ENCODE measurements around the gene TRPM3. TPM values are rescaled to one million over a fixed set of nuclear protein-coding genes. Genes with fewer than 3 reads are reported as not detected.
"Not testable (repeated sequence)": the region's sequence is repeated elsewhere in the genome, so short reads cannot be mapped to it uniquely, and the experiment has no call there.

TRPM3 gene
- total RNA-seq, 1 experiment from 2014 or later: not detected

DNA sequence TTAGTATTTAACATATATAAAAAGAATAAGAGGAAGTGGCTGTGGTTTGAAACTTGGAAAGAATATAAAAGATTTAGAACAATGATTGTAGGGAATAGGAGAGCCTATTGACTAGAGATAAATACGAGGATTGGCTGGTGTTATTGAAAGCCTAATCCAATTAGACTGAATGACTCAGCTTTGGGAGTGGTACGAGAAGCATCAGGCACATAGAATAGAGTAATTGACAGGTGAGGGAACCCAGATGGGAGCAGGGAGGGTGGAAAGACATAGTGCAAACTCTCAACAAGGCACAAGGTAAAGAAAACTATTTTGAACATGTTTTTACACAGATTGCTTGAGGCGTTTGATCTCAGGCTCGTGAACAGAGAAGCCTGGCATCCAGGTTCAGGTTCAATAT is 368.1 kb downstream of the TRPM3 start:
- DNase-seq (ENCODE audit: low read depth): no peak

DNA sequence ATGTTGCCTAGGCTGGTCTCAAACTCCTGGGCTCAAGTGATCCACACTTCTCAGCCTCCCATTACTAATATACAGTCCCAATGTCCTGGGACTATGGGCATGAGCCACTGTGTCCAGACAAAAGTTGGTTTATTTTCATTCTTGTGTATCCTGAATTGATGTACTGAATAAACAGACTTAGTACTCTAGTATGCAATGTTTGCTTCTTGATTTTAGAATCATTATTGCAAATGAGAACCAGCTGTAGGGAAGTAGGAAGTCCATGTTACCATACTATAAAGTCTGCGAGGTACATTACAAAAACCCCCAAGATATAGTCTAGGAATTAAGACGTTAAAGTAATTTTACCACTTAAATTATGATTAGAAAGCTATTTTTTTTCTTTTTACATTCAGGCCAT is 372.4 kb downstream of the TRPM3 start:
- no peak for DNase-seq (ENCODE audit: low read depth)

DNA sequence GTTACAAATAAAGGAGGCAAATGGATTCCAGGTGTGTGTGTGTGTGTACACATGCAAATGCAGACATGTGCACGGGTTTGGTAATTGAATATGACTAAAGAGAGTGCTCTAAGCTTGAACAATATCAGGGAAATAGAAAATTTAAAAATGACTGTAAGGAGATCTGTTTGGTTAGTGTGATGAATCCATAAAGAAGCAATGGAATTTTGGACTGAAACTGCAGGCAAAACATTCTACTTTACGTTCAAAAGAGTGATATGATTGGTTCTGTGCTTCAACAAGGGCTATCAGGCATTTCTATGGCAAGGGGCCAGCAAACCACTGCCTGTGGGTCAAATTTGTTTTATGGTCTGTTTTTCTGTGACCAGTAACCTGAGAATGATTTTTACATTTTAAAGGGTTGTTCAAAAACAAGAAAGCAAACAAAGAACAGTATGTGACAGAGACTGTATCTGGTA is 374.1 kb downstream of the TRPM3 start:
- no peak for DNase-seq (ENCODE audit: low read depth)

DNA sequence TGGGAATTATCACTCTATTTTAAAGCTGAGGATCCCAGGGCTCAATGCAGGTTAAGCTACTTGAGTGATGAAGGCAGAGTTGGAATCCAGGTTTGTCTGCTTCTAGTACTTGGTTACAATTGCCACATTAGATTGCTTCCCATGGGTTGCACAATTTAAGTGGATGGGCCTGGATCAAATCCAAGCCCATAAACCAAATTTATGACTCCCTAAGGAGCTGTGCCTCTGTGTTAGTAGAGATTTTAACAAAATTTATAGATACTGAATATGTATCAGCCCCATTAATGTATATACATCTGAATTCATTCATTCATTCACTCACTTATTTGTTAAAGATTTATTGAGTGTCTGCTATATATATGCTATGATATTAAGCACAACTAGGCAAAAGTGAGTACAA is 374.7 kb downstream of the TRPM3 start:
- no peak for DNase-seq (ENCODE audit: low read depth)

DNA sequence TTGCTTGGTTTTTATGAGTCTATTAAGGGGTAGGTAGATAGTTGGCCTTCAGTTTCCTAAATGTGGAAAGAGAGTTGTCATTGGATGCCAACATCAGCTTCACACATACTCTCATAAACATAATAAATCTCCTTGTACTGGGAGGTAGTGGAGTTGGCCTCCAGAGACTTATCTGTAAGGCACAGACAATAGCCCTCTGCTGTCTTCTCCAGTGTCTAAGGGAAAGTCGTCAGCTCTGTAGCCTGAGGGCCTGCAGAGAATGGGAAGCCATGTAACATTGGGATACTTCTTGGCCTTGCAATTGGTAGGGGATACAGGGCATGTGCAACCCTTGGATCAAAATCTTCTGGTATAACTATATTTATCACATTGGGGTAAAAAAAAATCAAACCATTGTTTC is 375.1 kb downstream of the TRPM3 start:
- no peak for DNase-seq (ENCODE audit: low read depth)

DNA sequence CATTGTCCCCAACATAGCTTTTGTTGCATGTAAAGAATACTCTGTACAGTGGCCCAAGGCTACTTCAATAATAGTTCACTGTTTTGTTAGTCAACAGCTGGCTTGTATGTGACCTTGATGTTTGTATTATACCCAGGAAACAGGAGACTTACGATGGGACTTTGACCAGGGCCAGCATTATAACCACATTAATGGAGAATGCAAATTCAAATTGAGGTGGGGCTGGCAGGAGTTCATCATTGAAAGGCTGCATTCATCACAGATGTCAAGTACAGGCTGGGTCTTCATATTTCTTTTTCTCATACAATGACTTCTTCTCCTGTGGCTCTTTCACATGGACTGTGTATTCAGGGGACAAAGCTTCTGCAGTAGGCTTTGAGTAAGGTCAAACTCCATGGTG is 396.6 kb downstream of the TRPM3 start:
- not testable (repeated sequence) for DNase-seq (ENCODE audit: low read depth)

DNA sequence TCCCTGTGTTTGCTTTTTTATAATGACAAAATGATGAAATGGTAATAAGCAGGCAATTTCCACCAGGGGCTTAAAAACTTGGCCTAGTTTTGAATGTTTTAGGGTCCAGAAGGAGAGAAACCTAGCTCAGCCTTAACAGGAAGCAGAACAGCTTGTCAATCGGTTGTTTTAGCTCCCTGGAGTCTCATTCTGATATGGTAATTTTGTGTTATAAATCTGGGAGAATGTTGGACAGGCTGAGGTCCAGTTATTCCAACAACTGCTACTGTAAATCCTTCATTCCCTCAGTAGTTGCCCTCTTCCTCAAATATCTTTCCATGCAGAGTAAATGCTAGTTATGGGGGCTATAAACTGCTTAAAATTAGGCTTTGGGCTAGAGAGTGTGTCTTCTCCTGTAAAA is 397.4 kb downstream of the TRPM3 start:
- not testable (repeated sequence) for DNase-seq (ENCODE audit: low read depth)

DNA sequence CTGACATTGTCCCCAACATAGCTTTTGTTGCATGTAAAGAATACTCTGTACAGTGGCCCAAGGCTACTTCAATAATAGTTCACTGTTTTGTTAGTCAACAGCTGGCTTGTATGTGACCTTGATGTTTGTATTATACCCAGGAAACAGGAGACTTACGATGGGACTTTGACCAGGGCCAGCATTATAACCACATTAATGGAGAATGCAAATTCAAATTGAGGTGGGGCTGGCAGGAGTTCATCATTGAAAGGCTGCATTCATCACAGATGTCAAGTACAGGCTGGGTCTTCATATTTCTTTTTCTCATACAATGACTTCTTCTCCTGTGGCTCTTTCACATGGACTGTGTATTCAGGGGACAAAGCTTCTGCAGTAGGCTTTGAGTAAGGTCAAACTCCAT is 414.6 kb downstream of the TRPM3 start:
- DNase-seq (ENCODE audit: low read depth): not testable (repeated sequence)

DNA sequence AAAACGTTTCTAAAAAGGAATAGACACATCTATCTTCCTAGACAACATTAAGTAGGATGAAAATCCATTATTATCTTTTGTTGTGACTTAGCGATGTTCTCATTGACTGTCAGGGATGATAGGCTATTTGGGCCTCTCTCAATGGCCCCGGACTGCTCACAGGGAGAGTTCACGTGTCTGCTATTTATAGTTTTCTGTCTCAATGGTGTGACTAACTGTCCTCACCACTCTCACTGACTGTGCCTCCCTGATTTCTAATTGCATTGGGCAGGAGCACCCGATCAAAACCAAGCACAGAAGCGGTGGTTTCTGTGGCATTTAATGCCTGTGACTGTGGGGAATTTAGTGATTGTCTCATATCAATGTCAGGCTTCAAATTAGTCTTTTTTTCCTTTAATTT is 420.3 kb downstream of the TRPM3 start:
- no peak for DNase-seq (ENCODE audit: low read depth)

DNA sequence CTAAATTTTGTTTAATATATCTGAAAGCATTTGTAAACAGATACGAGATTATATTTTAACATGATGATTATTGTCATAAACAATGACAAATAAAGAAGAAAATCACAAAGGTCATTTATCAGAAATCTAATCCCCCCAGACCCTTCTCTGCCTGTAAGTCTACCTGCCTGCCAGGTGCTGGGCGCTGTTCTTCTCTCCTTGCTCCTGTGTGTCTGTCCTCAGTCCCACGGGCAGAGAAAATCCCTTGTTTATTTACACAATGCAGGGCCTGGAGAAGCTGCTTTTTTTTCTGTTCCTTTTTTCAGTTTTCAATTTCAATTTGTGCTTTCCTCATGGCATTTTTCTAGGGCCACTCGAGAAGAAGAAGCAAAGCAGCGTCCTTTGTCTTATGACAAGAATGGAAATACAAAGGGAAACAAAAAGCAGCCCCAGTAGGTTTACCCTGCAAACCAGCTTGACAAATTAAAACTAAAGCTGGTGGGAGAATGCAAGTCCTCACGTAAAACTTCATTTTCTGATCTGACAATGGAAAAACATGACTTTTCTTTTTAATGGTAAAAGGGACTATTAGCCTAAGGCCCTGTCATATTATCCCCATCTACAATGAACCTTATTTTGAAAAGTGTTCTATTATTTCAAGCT is 424.6 kb downstream of the TRPM3 start:
- no peak for DNase-seq (ENCODE audit: low read depth)

DNA sequence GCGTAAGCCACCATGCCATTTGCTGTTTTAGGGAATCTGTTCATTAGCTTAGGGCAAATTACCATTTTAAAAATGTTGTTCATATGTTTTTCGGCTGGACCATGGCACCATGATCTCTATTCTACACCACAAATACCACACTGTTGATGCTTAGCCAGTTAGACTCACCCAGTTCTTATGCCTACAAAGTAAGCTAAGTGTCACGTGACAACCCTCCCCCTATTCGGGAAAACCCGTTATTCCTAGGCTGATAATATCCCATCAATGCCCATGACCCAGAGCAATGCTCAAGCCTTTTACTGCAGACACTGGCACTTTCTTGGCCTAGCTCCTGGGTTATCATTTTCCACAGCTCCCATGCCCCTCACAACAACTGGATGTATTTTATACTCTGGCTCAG is 426.7 kb downstream of the TRPM3 start:
- no peak for DNase-seq (ENCODE audit: low read depth)

DNA sequence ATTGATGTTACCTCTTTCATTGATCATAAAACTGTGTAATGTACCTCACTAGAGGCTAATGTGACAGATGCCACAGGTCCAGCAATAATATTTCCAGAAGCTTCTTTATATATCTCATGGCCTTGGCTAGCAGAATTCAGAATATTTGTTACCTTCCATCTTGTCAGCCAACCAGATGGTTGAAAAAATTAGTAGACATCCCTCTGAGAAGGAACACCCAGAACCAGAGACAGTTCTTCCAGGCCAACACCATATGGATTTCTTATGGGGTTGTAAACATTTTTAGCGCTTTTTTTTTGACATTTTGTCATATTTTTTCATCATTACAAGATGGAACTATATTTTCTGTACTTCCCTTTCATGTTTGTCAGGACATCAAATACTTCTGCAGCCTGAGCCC is 428.2 kb downstream of the TRPM3 start:
- DNase-seq (ENCODE audit: low read depth): no peak

DNA sequence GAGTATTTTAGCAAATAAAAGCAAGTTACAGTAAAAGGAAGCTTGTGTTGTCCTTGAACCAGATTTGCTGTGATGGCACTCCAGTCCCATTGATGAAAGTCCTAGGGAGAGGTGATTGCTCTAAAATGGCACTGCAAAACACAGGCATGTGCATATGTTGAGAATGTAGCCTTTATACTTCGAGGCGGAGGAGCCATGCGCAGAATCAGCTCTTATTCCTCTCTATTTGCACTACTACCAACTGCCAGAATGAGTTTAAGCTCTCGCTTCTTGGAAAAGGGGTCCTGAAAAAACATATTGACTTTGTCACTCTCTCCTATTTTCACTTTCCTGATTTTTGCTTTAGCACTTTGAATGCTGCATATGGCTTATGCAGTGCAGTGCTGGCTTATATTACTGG is 429.0 kb downstream of the TRPM3 start:
- no peak for DNase-seq (ENCODE audit: low read depth)

DNA sequence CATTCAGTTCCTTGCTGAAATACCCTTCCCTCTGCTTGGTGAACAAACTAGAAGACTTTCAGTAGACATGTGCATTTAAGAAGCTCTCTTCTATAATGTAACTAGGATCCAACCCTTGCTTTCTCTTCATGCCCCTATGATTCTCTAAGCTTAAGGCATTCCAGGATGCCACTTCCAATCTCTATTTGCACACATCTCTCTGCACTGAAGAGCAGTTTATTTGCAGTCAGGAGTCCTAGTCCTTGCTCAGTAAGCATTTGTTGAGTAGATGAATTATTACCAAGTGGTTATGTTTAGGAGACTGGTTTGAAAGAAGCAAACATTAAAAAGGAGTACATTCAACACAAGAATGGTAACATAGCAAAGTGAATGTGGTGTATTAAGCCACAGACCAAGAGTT is 432.7 kb downstream of the TRPM3 start:
- DNase-seq (ENCODE audit: low read depth): no peak

DNA sequence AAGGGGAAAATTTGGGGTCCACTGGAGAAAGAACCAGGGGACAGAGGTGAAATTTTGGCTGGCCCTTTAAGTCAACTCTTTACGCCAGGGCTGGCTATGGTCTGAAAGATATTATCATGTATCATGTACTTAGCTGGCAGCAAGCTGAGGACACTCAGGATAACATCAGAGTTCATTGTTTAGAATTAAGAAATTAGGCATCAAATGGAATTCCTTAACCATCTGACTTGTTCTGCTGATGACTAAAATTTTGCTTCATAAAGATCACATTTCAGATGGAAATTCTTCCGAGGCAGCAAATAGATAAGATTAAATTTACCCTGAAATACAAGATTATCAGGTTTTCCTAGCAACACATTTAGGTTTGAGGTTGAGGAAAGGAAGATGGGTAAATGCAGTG is 437.6 kb downstream of the TRPM3 start:
- DNase-seq (ENCODE audit: low read depth): no peak

DNA sequence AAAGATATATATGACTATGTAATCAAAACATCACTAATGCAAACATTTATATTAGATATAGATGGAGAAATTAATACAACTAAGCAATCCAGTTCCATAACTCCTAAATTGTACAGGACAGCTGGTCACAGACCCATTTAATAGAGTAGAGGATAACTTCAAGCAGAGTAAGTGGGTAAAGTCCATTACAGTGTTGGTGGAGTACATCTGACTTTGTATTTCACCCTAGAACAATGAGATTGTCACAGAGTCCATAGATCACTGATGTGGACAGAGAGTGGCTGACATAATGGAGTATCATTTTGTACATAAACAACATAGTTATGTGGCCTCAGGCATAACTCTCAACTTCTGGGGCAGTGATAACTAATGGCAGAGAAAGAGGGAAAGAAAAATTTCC is 439.1 kb downstream of the TRPM3 start:
- no peak for DNase-seq (ENCODE audit: low read depth)

DNA sequence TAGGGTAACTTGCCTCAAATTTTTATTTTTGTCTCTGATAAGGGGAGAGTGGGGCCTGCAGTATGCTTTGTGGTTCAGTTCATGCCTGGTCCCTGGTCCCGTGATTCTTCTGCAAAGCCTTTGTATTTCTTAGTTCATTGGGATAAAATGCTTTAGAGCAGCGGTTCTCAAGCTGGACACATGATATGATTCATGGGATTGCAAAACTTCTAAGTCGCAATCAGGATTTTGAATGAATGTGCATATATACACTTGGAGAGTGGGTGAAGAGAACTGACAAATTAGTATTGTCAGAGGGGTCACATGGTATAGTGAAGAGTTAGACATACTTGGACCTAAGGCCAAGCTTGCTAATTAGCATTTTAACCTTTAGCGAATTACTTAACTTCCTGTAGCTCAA is 441.6 kb downstream of the TRPM3 start:
- DNase-seq (ENCODE audit: low read depth): no peak

DNA sequence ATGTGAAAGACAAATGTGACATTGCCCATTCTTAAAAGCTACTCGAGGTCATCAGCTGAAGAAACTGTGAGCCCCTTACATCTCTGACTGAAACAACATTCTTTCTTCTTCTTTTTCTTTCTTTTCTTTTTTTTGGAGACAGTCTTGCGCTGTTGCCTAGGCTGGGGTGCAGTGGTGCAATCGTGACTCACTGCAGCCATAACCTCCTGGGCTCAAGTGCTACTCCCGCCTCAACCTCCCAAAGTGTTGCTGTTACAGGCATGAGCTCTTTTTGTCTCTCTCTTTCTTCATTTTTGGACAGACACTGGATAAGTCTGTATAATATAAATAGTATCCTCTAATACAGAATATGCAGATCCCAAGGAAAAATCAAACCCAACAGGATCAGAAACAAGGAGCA is 443.3 kb downstream of the TRPM3 start:
- DNase-seq (ENCODE audit: low read depth): no peak

DNA sequence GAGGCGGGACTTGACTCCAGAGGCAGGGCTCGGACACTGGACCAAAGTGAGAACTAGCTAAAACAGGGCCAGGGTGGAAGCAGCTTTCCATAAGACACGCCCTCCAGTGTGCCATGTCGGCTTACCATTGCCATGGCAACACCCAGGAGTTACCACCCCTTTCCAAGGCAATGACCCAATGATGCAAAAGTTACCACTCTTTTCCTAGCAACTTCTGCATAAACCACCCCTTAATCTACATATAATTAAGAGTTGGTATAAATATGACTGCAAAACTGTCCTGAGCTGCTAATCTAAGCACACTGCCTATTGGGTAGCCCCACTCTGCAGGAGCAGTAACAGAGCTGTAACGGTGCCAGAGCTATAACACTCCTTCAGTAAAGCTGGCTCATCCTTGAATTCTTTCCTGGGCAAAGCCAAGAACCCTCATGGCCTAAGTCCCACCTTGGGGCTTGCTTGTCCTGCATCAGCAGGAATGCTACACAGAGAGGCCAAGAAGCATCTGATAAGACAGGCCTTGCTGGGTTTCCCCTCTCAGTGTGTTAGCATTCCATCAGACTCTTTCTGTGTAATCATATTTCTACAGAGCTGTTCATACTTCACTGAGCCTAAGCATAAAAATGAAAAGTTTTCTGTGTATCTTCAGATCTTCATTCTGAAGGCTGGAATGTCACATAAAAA is 444.2 kb downstream of the TRPM3 start:
- no peak for DNase-seq (ENCODE audit: low read depth)

DNA sequence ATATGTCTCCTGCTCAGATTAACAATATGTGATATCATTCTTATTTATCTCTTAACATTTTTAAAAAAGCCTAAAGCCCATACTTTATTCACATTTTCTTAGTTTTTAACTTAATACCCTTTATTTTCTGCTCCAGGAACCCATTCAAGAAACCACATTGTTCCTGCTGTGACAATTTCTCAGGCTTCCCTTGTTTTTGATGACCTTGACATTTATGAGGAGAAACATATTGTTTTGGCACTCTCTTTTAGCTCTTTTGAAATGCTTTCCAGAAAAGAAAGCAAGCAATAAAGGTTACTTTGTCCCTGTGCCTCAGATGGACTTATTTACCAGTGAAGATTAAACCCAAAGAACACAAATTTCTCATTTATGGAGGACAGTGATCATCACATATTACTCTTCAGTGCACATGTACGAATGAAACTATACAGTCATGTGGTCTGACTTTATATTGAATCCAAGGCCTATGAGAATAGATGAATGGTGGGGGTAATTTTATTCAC is 445.5 kb downstream of the TRPM3 start:
- no peak for DNase-seq (ENCODE audit: low read depth)

DNA sequence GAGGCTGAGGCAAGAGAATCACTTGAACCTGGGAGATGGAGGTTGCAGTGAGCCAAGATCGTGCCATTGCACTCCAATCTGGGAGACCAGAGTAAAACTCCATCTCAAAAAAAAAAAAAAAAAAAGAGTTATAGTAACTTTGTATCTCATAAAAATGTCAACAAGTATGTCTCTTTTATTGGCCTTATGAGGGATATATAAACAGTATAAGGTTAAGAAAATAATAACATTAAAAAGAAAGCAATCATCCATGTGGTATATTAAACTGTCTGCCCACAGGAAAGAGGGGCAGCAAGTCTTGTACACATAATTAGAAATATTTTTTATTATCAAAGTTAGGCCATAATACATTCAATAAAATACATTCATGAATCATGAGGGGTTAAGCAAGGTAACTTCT is 447.6 kb downstream of the TRPM3 start:
- no peak for DNase-seq (ENCODE audit: low read depth)

DNA sequence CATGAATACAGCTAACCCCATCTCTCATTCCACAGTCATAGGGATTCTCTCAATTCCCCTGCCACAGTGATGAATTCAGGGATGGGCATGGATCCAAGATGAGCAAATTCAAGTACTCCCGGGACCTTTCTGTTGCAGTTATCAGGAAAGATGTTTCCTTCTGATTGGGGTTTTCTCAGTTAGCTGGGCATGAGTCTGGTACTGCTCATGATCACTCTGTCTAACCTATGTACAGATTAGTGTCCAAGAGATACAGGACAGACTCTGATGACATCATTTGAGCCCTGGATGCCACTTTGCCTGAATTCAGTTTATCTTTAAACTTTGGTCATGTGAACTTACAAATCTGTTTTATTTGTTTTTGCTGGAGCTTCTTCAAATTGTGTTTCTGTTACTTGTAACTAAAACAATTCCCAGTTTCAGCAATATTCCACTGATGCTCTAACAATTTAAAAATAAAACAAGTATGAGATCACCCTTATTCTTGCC is 449.2 kb downstream of the TRPM3 start:
- no peak for DNase-seq (ENCODE audit: low read depth)

DNA sequence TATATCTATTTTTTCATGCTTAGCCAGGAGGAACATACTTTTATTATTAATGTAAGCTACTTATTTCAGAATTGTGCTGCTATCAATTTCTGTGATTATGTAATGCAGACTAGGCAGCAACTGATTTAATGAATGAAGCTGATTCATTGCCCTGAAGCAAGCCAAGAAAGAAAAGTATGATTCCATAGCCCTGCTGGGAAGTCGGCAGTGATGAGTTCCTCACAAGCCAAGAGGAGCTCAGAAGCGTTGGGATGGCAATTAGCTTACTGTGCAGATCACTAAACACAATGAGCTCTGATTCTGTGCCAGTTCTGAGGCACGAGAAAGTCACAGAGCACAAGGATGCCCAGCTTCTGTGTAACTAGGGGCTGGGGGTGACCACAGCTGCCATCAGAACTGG is 452.7 kb downstream of the TRPM3 start:
- DNase-seq (ENCODE audit: low read depth): peak; percentile 1

Data from RPMI7951 (cell line).